Panc1 (cell line): ENCODE data around the gene NSRP1.

Experiments
- CTCF ChIP-seq: fragments of 450-650 bp; IDR thresholded peaks from 2 replicates; pipeline ENCODE4 v1.5.1; 2017; ENCODE audit warnings: mild to moderate bottlenecking
- POLR2AphosphoS5 ChIP-seq: IDR thresholded peaks from 2 replicates; pipeline ENCODE4 v1.6.1; 2012; ENCODE audit warnings: mild to moderate bottlenecking, low read depth, low read length, moderate library complexity
- SIN3A ChIP-seq: IDR thresholded peaks from 2 replicates; pipeline ENCODE4 v1.6.1; 2012; ENCODE audit warnings: low read depth, mild to moderate bottlenecking, low read length, moderate library complexity, borderline replicate concordance; ENCODE audit not compliant: insufficient read depth
- TF ChIP-seq, protein P1 (sequence below), 2 experiments: IDR thresholded peaks; 2 replicates each; pipeline ENCODE4 v1.6.1; 2011 to 2012; ENCODE audit warnings: low read depth in 2 of 2, control low read depth in 1 of 2, low read length in 1 of 2, mild to moderate bottlenecking in 1 of 2, moderate library complexity in 1 of 2; ENCODE audit not compliant: insufficient read depth in 1 of 2

- TF ChIP-seq, protein P1, sequence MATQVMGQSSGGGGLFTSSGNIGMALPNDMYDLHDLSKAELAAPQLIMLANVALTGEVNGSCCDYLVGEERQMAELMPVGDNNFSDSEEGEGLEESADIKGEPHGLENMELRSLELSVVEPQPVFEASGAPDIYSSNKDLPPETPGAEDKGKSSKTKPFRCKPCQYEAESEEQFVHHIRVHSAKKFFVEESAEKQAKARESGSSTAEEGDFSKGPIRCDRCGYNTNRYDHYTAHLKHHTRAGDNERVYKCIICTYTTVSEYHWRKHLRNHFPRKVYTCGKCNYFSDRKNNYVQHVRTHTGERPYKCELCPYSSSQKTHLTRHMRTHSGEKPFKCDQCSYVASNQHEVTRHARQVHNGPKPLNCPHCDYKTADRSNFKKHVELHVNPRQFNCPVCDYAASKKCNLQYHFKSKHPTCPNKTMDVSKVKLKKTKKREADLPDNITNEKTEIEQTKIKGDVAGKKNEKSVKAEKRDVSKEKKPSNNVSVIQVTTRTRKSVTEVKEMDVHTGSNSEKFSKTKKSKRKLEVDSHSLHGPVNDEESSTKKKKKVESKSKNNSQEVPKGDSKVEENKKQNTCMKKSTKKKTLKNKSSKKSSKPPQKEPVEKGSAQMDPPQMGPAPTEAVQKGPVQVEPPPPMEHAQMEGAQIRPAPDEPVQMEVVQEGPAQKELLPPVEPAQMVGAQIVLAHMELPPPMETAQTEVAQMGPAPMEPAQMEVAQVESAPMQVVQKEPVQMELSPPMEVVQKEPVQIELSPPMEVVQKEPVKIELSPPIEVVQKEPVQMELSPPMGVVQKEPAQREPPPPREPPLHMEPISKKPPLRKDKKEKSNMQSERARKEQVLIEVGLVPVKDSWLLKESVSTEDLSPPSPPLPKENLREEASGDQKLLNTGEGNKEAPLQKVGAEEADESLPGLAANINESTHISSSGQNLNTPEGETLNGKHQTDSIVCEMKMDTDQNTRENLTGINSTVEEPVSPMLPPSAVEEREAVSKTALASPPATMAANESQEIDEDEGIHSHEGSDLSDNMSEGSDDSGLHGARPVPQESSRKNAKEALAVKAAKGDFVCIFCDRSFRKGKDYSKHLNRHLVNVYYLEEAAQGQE (IDR thresholded peaks at IDR 0.05; ENCODE audit: insufficient read depth in 1 of 2, low read depth in 2 of 2, low read length in 1 of 2) = no peak
- TF ChIP-seq POLR2AphosphoS5 (no peak), CTCF (no peak), SIN3A (no peak)
Measured at GRCh38 chr17:30117675-30118081, 1.1 kb downstream of the NSRP1 start.
